ENCODE results near the gene CCHCR1.

DNA sequence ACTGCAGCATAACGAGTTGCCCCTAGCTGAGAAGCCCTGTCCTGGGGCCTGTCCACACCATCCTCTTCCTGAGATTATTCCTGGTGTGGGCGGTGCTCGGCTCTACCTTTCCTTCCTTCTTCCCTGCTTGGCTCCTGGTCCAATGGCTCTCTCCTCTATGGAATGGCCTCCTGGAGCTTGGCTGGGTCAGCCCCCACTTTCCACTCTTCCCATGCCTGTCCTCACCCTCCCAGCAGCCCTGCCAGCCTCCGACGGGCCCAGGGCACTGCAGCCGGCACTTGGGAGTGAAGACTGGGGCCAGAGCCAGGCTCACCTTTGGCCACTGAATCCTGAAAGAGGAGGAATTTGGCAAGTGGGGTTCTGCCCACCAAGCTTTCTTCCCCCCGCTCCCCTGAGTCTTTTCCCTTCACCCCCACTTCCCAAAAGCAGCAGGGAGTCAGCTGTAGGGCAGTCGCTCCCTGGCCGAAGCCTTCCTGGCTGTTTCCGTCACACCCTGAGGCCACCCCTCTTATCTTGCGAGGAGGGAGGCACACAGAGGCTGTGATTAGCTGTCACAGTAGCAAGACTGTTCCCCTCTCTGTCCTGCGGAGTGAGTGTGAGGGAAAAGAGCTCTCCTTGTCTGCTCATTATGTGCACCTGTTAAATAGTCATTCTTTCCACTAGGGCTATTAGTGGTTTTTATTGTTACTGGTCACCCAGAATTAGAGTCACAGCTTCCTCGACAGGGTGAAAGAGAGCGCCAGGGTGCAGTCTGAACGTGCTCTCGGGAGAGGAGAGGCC is 31.0 kb downstream of the CCHCR1 start:
- TF ChIP-seq, protein P1, sequence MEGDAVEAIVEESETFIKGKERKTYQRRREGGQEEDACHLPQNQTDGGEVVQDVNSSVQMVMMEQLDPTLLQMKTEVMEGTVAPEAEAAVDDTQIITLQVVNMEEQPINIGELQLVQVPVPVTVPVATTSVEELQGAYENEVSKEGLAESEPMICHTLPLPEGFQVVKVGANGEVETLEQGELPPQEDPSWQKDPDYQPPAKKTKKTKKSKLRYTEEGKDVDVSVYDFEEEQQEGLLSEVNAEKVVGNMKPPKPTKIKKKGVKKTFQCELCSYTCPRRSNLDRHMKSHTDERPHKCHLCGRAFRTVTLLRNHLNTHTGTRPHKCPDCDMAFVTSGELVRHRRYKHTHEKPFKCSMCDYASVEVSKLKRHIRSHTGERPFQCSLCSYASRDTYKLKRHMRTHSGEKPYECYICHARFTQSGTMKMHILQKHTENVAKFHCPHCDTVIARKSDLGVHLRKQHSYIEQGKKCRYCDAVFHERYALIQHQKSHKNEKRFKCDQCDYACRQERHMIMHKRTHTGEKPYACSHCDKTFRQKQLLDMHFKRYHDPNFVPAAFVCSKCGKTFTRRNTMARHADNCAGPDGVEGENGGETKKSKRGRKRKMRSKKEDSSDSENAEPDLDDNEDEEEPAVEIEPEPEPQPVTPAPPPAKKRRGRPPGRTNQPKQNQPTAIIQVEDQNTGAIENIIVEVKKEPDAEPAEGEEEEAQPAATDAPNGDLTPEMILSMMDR (IDR thresholded peaks at IDR 0.05): no peak
- TF ChIP-seq EZH2 (IDR thresholded peaks at IDR 0.05): no peak

Data from neural progenitor cell (in vitro differentiated cells).